Kidney (tissue), 14 donors: ENCODE results near the gene TENT4A. TPM values are rescaled to one million over a fixed set of nuclear protein-coding genes. Genes with fewer than 3 reads are reported as not detected.

Experiments
- DNase-seq, 5 donors: peaks; one replicate each; pipeline ENCODE4 v3.0.0-alpha.2; 2013 to 2020
- FAIRE-seq: peaks from 2 replicates; lab custom pipeline; 2012; peaks lifted over from hg19 to GRCh38; lab: Jason Lieb, UNC
- H3K27ac ChIP-seq, 2 donors: one replicate each; pipeline ENCODE4 v1.7.0; 2013; ENCODE audit warnings: low read depth in 2 of 2, low read length in 2 of 2, inconsistent platforms in 1 of 2
- H3K27me3 ChIP-seq: one replicate; pipeline ENCODE4 v1.7.1; 2013; ENCODE audit warnings: low read length, inconsistent platforms; ENCODE audit not compliant: control insufficient read depth, insufficient read depth
- H3K36me3 ChIP-seq, 3 donors: one replicate each; pipeline versions ENCODE4 v1.7.0 to v1.7.1; 2013; ENCODE audit warnings: low read length in 3 of 3, control low read depth in 1 of 3, inconsistent platforms in 1 of 3; ENCODE audit not compliant: insufficient read depth in 3 of 3, control insufficient read depth in 2 of 3
- H3K4me1 ChIP-seq, 3 donors: one replicate each; pipeline versions ENCODE4 v1.7.0 to v1.7.1; 2013; ENCODE audit warnings: low read length in 3 of 3, inconsistent platforms in 1 of 3, low read depth in 1 of 3; ENCODE audit not compliant: control insufficient read depth in 2 of 3, insufficient read depth in 2 of 3
- H3K4me3 ChIP-seq, 3 donors: one replicate each; pipeline versions ENCODE4 v1.7.0 to v1.8.1; 2013; ENCODE audit warnings: low read length in 3 of 3, control low read depth in 1 of 3, inconsistent platforms in 1 of 3
- H3K9ac ChIP-seq, 3 donors: one replicate each; pipeline versions ENCODE4 v1.7.0 to v1.7.1; 2013; ENCODE audit warnings: low read length in 3 of 3, control low read depth in 1 of 3, inconsistent platforms in 1 of 3
- H3K9me3 ChIP-seq, 3 donors: one replicate each; pipeline versions ENCODE4 v1.7.0 to v1.7.1; 2013; ENCODE audit warnings: low read length in 3 of 3, control low read depth in 1 of 3, inconsistent platforms in 1 of 3; ENCODE audit not compliant: control insufficient read depth in 2 of 3, insufficient read depth in 1 of 3
- intact Hi-C: fragments of 100-400 bp; cut with DNase I; formaldehyde crosslinking; loops from one replicate; pipeline ENCODE4 v1.11.1; 2022
- polyA plus RNA-seq: library from polyadenylated mRNA; stranded (reverse); fragments of 350-450 nt; fragmentation: Illumina TruSeq; extraction: RNeasy Lipid Tissue Mini Kit (QIAGEN cat#74804); gene quantifications from one replicate; pipeline ENCODE4 v1.2.3, GENCODE V29; 2014; ENCODE audit warnings: low read depth, low replicate concordance; ENCODE audit not compliant: insufficient read depth
- total RNA-seq: library from RNA; stranded (reverse); fragmentation: NEBNext Ultra II Directional; extraction: Animal tissue kit (Norgen Biotek cat#: 25700); gene quantifications from one replicate; pipeline ENCODE4 v1.2.1, GENCODE V29; 2021
- TF ChIP-seq, protein P1 (sequence below): IDR thresholded peaks from 3 replicates; pipeline ENCODE4 v1.5.1; 2012; ENCODE audit warnings: mild to moderate bottlenecking, moderate library complexity, borderline replicate concordance; ENCODE audit not compliant: insufficient read depth; ENCODE audit errors: extremely low read depth
- donor health status: control.
- donor health status: control.
- donor health status: control.
- donor health status: control.
- donor health status: control.
- donor health status: DM: yes; HTN: yes; CAD: no.
- donor health status: Normal renal cell carcinoma (clear cell type).

The TENT4A gene
- total and polyA plus RNA-seq, 2 donors from 2014 or later, result 4.8 to 22.8 TPM

GRCh38 chr5:6725421-6725820 lies 12.2 kb downstream of the TENT4A start:
- H3K27me3 ChIP-seq, result no peaks in the 10 kb centered on the region
- TF ChIP-seq, protein P1, sequence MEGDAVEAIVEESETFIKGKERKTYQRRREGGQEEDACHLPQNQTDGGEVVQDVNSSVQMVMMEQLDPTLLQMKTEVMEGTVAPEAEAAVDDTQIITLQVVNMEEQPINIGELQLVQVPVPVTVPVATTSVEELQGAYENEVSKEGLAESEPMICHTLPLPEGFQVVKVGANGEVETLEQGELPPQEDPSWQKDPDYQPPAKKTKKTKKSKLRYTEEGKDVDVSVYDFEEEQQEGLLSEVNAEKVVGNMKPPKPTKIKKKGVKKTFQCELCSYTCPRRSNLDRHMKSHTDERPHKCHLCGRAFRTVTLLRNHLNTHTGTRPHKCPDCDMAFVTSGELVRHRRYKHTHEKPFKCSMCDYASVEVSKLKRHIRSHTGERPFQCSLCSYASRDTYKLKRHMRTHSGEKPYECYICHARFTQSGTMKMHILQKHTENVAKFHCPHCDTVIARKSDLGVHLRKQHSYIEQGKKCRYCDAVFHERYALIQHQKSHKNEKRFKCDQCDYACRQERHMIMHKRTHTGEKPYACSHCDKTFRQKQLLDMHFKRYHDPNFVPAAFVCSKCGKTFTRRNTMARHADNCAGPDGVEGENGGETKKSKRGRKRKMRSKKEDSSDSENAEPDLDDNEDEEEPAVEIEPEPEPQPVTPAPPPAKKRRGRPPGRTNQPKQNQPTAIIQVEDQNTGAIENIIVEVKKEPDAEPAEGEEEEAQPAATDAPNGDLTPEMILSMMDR, result no peak
- no peak overlapping the region for H3K9ac ChIP-seq
- FAIRE-seq, result no peak
- H3K27ac ChIP-seq, result no peak overlapping the region
- peaks cover 0 to 5% (median 0%) of the 10 kb centered on the region in 3 donors for H3K36me3 ChIP-seq
- H3K9me3 ChIP-seq, result no peaks in the 10 kb centered on the region
- H3K4me1 ChIP-seq, result peaks cover 3 to 42% (median 31%) of the 10 kb centered on the region in 3 donors
- no peak overlapping the region for H3K4me3 ChIP-seq
- intact Hi-C loops, result no loop called here
- DNase-seq, result no peak

DNA sequence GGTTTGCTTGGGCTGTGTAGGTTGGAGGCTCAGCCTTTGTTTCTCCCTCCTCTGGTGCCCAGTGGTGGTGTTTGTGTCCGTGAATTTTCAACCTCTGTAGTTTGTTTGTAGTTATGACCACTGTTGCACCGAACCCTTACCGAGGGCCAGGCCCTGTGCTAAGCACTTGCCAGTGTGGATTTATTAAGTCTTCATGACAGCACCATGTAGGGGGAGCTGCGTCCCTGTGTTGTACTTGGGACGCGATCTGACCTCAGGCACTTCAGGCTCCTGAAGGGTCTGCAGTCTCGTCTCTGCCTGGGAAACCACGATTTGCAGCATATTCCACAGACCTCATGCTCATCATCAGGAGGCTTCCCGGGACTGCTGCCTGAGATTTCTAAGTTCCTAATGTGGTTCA lies 12.8 kb downstream of the TENT4A start:
- H3K9me3 ChIP-seq, result no peaks in the 10 kb centered on the region
- peaks cover 0 to 5% (median 0%) of the 10 kb centered on the region in 3 donors for H3K36me3 ChIP-seq
- H3K9ac ChIP-seq, result no peak overlapping the region
- FAIRE-seq (no peak), DNase-seq (no peak)
- H3K4me1 ChIP-seq, result peaks cover 3 to 39% (median 28%) of the 10 kb centered on the region in 3 donors
- H3K27me3 ChIP-seq, result no peaks in the 10 kb centered on the region
- intact Hi-C loops, result no loop called here
- no peak overlapping the region for H3K27ac ChIP-seq
- H3K4me3 ChIP-seq, result no peak overlapping the region
- TF ChIP-seq, protein P1, result no peak

DNA sequence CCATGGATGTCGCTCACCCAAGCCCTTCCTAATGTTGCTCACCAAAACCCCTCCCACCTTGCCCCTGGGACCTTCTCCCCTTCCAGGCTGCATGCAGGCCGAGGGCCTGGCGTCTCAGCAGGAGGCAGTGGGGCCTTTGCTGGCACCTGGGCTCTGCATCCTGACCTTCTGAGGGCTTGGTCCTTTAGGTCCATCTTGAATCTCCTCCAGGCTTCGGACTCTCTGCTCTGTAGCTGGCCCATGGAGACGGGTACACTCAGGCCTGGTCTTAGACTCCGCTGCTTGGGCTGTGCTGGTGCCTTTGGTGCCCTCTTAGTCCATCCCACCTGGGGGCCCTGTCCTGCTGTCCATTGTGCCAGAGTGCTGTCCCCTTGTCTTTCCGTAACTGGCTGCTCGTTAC lies 14.0 kb downstream of the TENT4A start:
- Histone ChIP-seq H3K4me3 (no peak overlapping the region), H3K27ac (no peak overlapping the region), H3K27me3 (no peaks in the 10 kb centered on the region), H3K4me1 (peaks cover 3 to 42% (median 32%) of the 10 kb centered on the region in 3 donors), H3K9ac (no peak overlapping the region), H3K9me3 (no peaks in the 10 kb centered on the region), H3K36me3 (peaks cover 0 to 5% (median 0%) of the 10 kb centered on the region in 3 donors)
- DNase-seq, result no peak
- TF ChIP-seq, protein P1, result no peak
- no peak for FAIRE-seq
- intact Hi-C loops, result no loop called here
